Measurements from ENCODE around the gene THAP9.
"Not testable (repeated sequence)": the region's sequence is repeated elsewhere in the genome, so short reads cannot be mapped to it uniquely, and the experiment has no call there.

Gene THAP9

GRCh38 chr4:82865592-82865991 is 34.9 kb upstream of the THAP9 start:
- Histone ChIP-seq H3K9ac (ENCODE audit: low read length) (peak overlapping the region; percentile 85), H2AFZ (ENCODE audit: low read depth, low read length) (no peak overlapping the region)

DNA sequence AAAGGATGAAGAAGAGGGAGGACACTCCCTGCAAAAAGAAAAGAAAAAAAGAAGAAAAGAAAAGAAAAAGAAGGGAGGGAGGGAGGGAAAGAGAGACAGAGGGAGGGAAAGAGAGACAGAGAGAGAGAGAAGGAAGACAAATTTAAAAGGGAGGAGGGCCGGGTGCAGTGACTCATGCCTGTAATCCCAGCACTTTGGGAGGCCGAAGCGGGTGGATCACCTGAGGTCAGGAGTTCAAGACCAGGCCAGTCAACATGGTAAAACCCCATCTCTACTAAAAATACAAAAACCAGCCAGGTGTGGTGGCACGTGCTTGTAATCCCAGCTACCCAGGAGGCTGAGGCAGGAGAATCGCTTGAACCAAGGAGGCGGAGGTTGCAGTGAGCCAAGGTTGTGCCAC is 34.5 kb upstream of the THAP9 start:
- Histone ChIP-seq H3K9ac (ENCODE audit: low read length) (peak overlapping the region; percentile 85), H3K36me3 (ENCODE audit: control insufficient read depth in 1 of 2, insufficient read depth in 2 of 2, low read depth in 1 of 2, low read length in 2 of 2) (peaks cover 26 to 92% of the 10 kb centered on the region in 2 experiments)
- not testable (repeated sequence) for H3K9me3 ChIP-seq (ENCODE audit: control insufficient read depth, low read length); H2BK15ac ChIP-seq (ENCODE audit: low read depth, poor library complexity, severe bottlenecking); H3K23ac ChIP-seq (ENCODE audit: low read length in 2 of 2); H3K4ac ChIP-seq (ENCODE audit: low read depth in 1 of 2, low read length in 2 of 2); H4K91ac ChIP-seq (ENCODE audit: low read length); H2BK120ac ChIP-seq (ENCODE audit: low read depth, low read length); H2BK5ac ChIP-seq (ENCODE audit: low read depth, low read length, poor library complexity, severe bottlenecking); H3K79me1 ChIP-seq (replicated peaks; ENCODE audit: low read length, poor library complexity, severe bottlenecking); H2AFZ ChIP-seq (ENCODE audit: low read depth, low read length); H3K4me3 ChIP-seq (ENCODE audit: insufficient read depth in 1 of 2, low read depth in 1 of 2, low read length in 2 of 2); H3K14ac ChIP-seq (ENCODE audit: low read length in 2 of 2); H3K4me1 ChIP-seq (ENCODE audit: control insufficient read depth, insufficient read depth, low read depth, low read length); H3K4me2 ChIP-seq (ENCODE audit: low read length, poor library complexity, severe bottlenecking); H3K27ac ChIP-seq (ENCODE audit: low read length, poor library complexity, severe bottlenecking); H2AK5ac ChIP-seq (ENCODE audit: low read length, severe bottlenecking); H2BK12ac ChIP-seq (ENCODE audit: low read length in 2 of 2); H3K18ac ChIP-seq (ENCODE audit: low read depth in 1 of 2, low read length in 2 of 2); H4K8ac ChIP-seq (ENCODE audit: low read length); H3K27me3 ChIP-seq (ENCODE audit: control insufficient read depth in 1 of 2, insufficient read depth in 1 of 2, low read length in 2 of 2)
- WGBS, result 38% methylated on average over 3 of the region's 6 CpGs
- DNase-seq, result peak; percentile 47

More at GRCh38 chr4:82865592-82865991, 34.9 kb upstream of the THAP9 start:
- Histone ChIP-seq H4K91ac (ENCODE audit: low read length) (no peak overlapping the region), H2BK12ac (ENCODE audit: low read length in 2 of 2) (no peak overlapping the region), H3K4me2 (ENCODE audit: low read length, poor library complexity, severe bottlenecking) (no peak overlapping the region), H4K8ac (ENCODE audit: low read length) (no peak overlapping the region), H3K79me1 (replicated peaks; ENCODE audit: low read length, poor library complexity, severe bottlenecking) (no peaks in the 10 kb centered on the region), H3K4ac (ENCODE audit: low read depth in 1 of 2, low read length in 2 of 2) (no peak overlapping the region), H3K4me3 (ENCODE audit: insufficient read depth in 1 of 2, low read depth in 1 of 2, low read length in 2 of 2) (no peak overlapping the region), H2BK5ac (ENCODE audit: low read depth, low read length, poor library complexity, severe bottlenecking) (no peak overlapping the region), H2BK120ac (ENCODE audit: low read depth, low read length) (no peak overlapping the region), H3K27me3 (ENCODE audit: control insufficient read depth in 1 of 2, insufficient read depth in 1 of 2, low read length in 2 of 2) (no peaks in the 10 kb centered on the region), H3K23ac (ENCODE audit: low read length in 2 of 2) (no peak overlapping the region), H2AK5ac (ENCODE audit: low read length, severe bottlenecking) (no peak overlapping the region), H3K4me1 (ENCODE audit: control insufficient read depth, insufficient read depth, low read depth, low read length) (no peaks in the 10 kb centered on the region), H2BK15ac (ENCODE audit: low read depth, poor library complexity, severe bottlenecking) (no peak overlapping the region), H3K14ac (ENCODE audit: low read length in 2 of 2) (no peak overlapping the region), H3K9me3 (ENCODE audit: control insufficient read depth, low read length) (no peaks in the 10 kb centered on the region), H3K36me3 (ENCODE audit: control insufficient read depth in 1 of 2, insufficient read depth in 2 of 2, low read depth in 1 of 2, low read length in 2 of 2) (peaks cover 23 to 92% of the 10 kb centered on the region in 2 experiments), H3K18ac (ENCODE audit: low read depth in 1 of 2, low read length in 2 of 2) (no peak overlapping the region), H3K27ac (ENCODE audit: low read length, poor library complexity, severe bottlenecking) (no peak overlapping the region)
- DNase-seq, result peak; percentile 98
- no CpG with 5 or more reads among the region's 1 CpG for WGBS

GRCh38 chr4:82866706-82867385 is 33.7 kb upstream of the THAP9 start:
- H3K27ac ChIP-seq (ENCODE audit: low read length, poor library complexity, severe bottlenecking), result no peak overlapping the region
- H2BK12ac ChIP-seq (ENCODE audit: low read length in 2 of 2), result no peak overlapping the region
- H3K14ac ChIP-seq (ENCODE audit: low read length in 2 of 2), result no peak overlapping the region
- H3K4me3 ChIP-seq (ENCODE audit: insufficient read depth in 1 of 2, low read depth in 1 of 2, low read length in 2 of 2), result no peak overlapping the region
- H2BK120ac ChIP-seq (ENCODE audit: low read depth, low read length), result no peak overlapping the region
- H4K91ac ChIP-seq (ENCODE audit: low read length), result no peak overlapping the region
- 97% methylated on average over 7 of the region's 8 CpGs for WGBS
- no peak overlapping the region for H3K4ac ChIP-seq (ENCODE audit: low read depth in 1 of 2, low read length in 2 of 2)
- H2AFZ ChIP-seq (ENCODE audit: low read depth, low read length), result no peak overlapping the region
- H3K4me1 ChIP-seq (ENCODE audit: control insufficient read depth, insufficient read depth, low read depth, low read length), result no peaks in the 10 kb centered on the region
- peaks cover 2% of the 10 kb centered on the region for H3K79me1 ChIP-seq (replicated peaks; ENCODE audit: low read length, poor library complexity, severe bottlenecking)
- peak overlapping the region; percentile 85 for H3K9ac ChIP-seq (ENCODE audit: low read length)
- H2BK5ac ChIP-seq (ENCODE audit: low read depth, low read length, poor library complexity, severe bottlenecking), result no peak overlapping the region
- H3K23ac ChIP-seq (ENCODE audit: low read length in 2 of 2), result no peak overlapping the region
- H3K9me3 ChIP-seq (ENCODE audit: control insufficient read depth, low read length), result no peaks in the 10 kb centered on the region
- H3K27me3 ChIP-seq (ENCODE audit: control insufficient read depth in 1 of 2, insufficient read depth in 1 of 2, low read length in 2 of 2), result no peaks in the 10 kb centered on the region
- no peak overlapping the region for H3K4me2 ChIP-seq (ENCODE audit: low read length, poor library complexity, severe bottlenecking)
- H2BK15ac ChIP-seq (ENCODE audit: low read depth, poor library complexity, severe bottlenecking), result no peak overlapping the region
- no peak for DNase-seq
- no peak overlapping the region for H4K8ac ChIP-seq (ENCODE audit: low read length)
- peaks cover 32 to 92% of the 10 kb centered on the region in 2 experiments for H3K36me3 ChIP-seq (ENCODE audit: control insufficient read depth in 1 of 2, insufficient read depth in 2 of 2, low read depth in 1 of 2, low read length in 2 of 2)
- no peak overlapping the region for H3K18ac ChIP-seq (ENCODE audit: low read depth in 1 of 2, low read length in 2 of 2)
- no peak overlapping the region for H2AK5ac ChIP-seq (ENCODE audit: low read length, severe bottlenecking)

DNA sequence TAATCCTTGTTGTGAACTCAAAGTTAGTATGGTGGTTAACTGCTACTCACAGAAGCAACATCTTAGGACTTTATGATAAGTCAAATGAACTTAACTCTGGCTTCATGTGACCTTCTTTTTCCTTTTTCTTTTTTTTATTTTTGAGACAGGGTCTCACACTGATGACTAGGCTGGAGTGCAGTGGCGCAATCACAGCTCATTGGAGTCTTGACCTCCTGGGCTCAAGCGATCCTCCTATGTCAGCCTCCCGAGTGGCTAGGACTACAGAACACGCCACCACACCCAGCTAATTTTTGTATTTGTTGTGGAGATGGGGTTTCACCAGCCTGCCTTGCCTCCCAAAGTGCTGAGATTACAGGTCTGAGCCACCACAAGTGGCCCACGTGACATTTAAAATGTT is 32.0 kb upstream of the THAP9 start:
- Histone ChIP-seq H3K9ac (ENCODE audit: low read length) (no peak overlapping the region), H2BK12ac (ENCODE audit: low read length in 2 of 2) (no peak overlapping the region), H2BK15ac (ENCODE audit: low read depth, poor library complexity, severe bottlenecking) (no peak overlapping the region), H3K79me1 (replicated peaks; ENCODE audit: low read length, poor library complexity, severe bottlenecking) (peaks cover 2% of the 10 kb centered on the region), H4K91ac (ENCODE audit: low read length) (no peak overlapping the region), H3K4ac (ENCODE audit: low read depth in 1 of 2, low read length in 2 of 2) (no peak overlapping the region), H3K9me3 (ENCODE audit: control insufficient read depth, low read length) (no peaks in the 10 kb centered on the region), H2BK120ac (ENCODE audit: low read depth, low read length) (no peak overlapping the region), H3K23ac (ENCODE audit: low read length in 2 of 2) (no peak overlapping the region), H2AFZ (ENCODE audit: low read depth, low read length) (no peak overlapping the region), H3K4me3 (ENCODE audit: insufficient read depth in 1 of 2, low read depth in 1 of 2, low read length in 2 of 2) (no peak overlapping the region), H3K36me3 (ENCODE audit: control insufficient read depth in 1 of 2, insufficient read depth in 2 of 2, low read depth in 1 of 2, low read length in 2 of 2) (peaks cover 41 to 92% of the 10 kb centered on the region in 2 experiments), H3K4me2 (ENCODE audit: low read length, poor library complexity, severe bottlenecking) (no peak overlapping the region), H3K27me3 (ENCODE audit: control insufficient read depth in 1 of 2, insufficient read depth in 1 of 2, low read length in 2 of 2) (no peaks in the 10 kb centered on the region), H3K18ac (ENCODE audit: low read depth in 1 of 2, low read length in 2 of 2) (peak overlapping the region in 1 of 2 experiments; percentile 40), H2BK5ac (ENCODE audit: low read depth, low read length, poor library complexity, severe bottlenecking) (no peak overlapping the region), H3K27ac (ENCODE audit: low read length, poor library complexity, severe bottlenecking) (no peak overlapping the region), H4K8ac (ENCODE audit: low read length) (no peak overlapping the region), H3K4me1 (ENCODE audit: control insufficient read depth, insufficient read depth, low read depth, low read length) (no peaks in the 10 kb centered on the region), H2AK5ac (ENCODE audit: low read length, severe bottlenecking) (no peak overlapping the region), H3K14ac (ENCODE audit: low read length in 2 of 2) (no peak overlapping the region)
- 100% methylated on average over 4 of the region's 5 CpGs for WGBS
- no peak for DNase-seq
